ENCODE results near the gene ALOX5AP. TPM values are rescaled to one million over a fixed set of nuclear protein-coding genes. Genes with fewer than 3 reads are reported as not detected.
A peak's percentile ranks its signal among the peaks of the same experiment; 100 is the strongest.

ALOX5AP gene
- total RNA-seq, 6 donors from 2014 or later, result 36.7 to 298 (median 151) TPM

GRCh38 chr13:30752201-30752797, 17.0 kb downstream of the ALOX5AP start:
- no peaks in the 10 kb centered on the region for H3K9me3 ChIP-seq
- no peak overlapping the region for H3K27ac ChIP-seq
- WGBS, 2 donors, result 78 to 81% methylated on average over 11 of the region's 11 CpGs
- no peak for TF ChIP-seq EP300 (IDR thresholded peaks at IDR 0.05)
- no peak for TF ChIP-seq POLR2AphosphoS5 (IDR thresholded peaks at IDR 0.05)
- TF ChIP-seq POLR2A (IDR thresholded peaks at IDR 0.05), result no peak
- no peak for TF ChIP-seq CTCF (IDR thresholded peaks at IDR 0.05)
- no peaks in the 10 kb centered on the region for H3K27me3 ChIP-seq
- no peaks in the 10 kb centered on the region for H3K36me3 ChIP-seq
- H3K4me3 ChIP-seq, result no peak overlapping the region
- ATAC-seq (ENCODE audit: low FRiP score in 2 of 2) (peak in 1 of 2 donors; percentile 53), DNase-seq (no peak)
- peaks cover 0 to 3% (median 0%) of the 10 kb centered on the region in 4 donors for H3K4me1 ChIP-seq

- Histone ChIP-seq H3K36me3 (no peaks in the 10 kb centered on the region), H3K27me3 (no peaks in the 10 kb centered on the region), H3K4me1 (no peaks in the 10 kb centered on the region), H3K27ac (no peak overlapping the region), H3K4me3 (no peak overlapping the region), H3K9me3 (no peaks in the 10 kb centered on the region)
- DNase-seq, result no peak
- no peak for ATAC-seq (ENCODE audit: low FRiP score in 2 of 2)
- TF ChIP-seq POLR2AphosphoS5 (IDR thresholded peaks at IDR 0.05), result no peak
- TF ChIP-seq CTCF (IDR thresholded peaks at IDR 0.05), result no peak
- no peak for TF ChIP-seq POLR2A (IDR thresholded peaks at IDR 0.05)
- TF ChIP-seq EP300 (IDR thresholded peaks at IDR 0.05), result no peak
- 76 to 81% methylated on average over 8 of the region's 8 CpGs for WGBS, 2 donors
Measured at GRCh38 chr13:30753030-30753616, 17.8 kb downstream of the ALOX5AP start.

- peaks cover 0 to 3% (median 0%) of the 10 kb centered on the region in 4 donors for H3K36me3 ChIP-seq
- ATAC-seq (ENCODE audit: low FRiP score in 2 of 2) (no peak), DNase-seq (peak in 1 of 2 donors; percentile 41)
- no peak for TF ChIP-seq POLR2A (IDR thresholded peaks at IDR 0.05)
- no peak for TF ChIP-seq EP300 (IDR thresholded peaks at IDR 0.05)
- TF ChIP-seq POLR2AphosphoS5 (IDR thresholded peaks at IDR 0.05), result no peak
- no peak for TF ChIP-seq CTCF (IDR thresholded peaks at IDR 0.05)
- H3K9me3 ChIP-seq, result no peaks in the 10 kb centered on the region
- H3K4me3 ChIP-seq, result no peak overlapping the region
- H3K4me1 ChIP-seq, result no peaks in the 10 kb centered on the region
- WGBS, 2 donors, result 75 to 82% methylated on average over 12 of the region's 12 CpGs
- no peaks in the 10 kb centered on the region for H3K27me3 ChIP-seq
- H3K27ac ChIP-seq, result no peak overlapping the region
Measured at GRCh38 chr13:30755678-30756077, 20.3 kb downstream of the ALOX5AP start.

- Histone ChIP-seq H3K36me3 (peaks cover 0 to 8% (median 0%) of the 10 kb centered on the region in 4 donors), H3K4me1 (no peaks in the 10 kb centered on the region), H3K9me3 (no peaks in the 10 kb centered on the region), H3K4me3 (no peak overlapping the region), H3K27ac (no peak overlapping the region), H3K27me3 (no peaks in the 10 kb centered on the region)
- DNase-seq (no peak), ATAC-seq (ENCODE audit: low FRiP score in 2 of 2) (no peak)
- TF ChIP-seq POLR2AphosphoS5 (IDR thresholded peaks at IDR 0.05), result no peak
- TF ChIP-seq POLR2A (IDR thresholded peaks at IDR 0.05), result no peak
- no peak for TF ChIP-seq EP300 (IDR thresholded peaks at IDR 0.05)
- no peak for TF ChIP-seq CTCF (IDR thresholded peaks at IDR 0.05)
- WGBS, 2 donors, result 71 to 74% methylated on average over 9 of the region's 9 CpGs
Measured at GRCh38 chr13:30757026-30757742, 21.8 kb downstream of the ALOX5AP start.

Data from upper lobe of left lung (tissue), 6 donors.